Measurements from ENCODE around the gene MICB. TPM values are rescaled to one million over a fixed set of nuclear protein-coding genes. Genes with fewer than 3 reads are reported as not detected.
"Not testable (repeated sequence)": the region's sequence is repeated elsewhere in the genome, so short reads cannot be mapped to it uniquely, and the experiment has no call there.

MICB gene
- total RNA-seq, 2 experiments from 2014 or later, result 54.2 to 55.7 TPM

- Mint-ChIP-seq H3K9me3 (no peaks in the 10 kb centered on the region), H3K27me3 (no peaks in the 10 kb centered on the region), H3K36me3 (ENCODE audit: low read depth) (peaks cover 46% of the 10 kb centered on the region), H3K4me1 (peaks cover 53% of the 10 kb centered on the region), H3K4me3 (peak overlapping the region; percentile 98), H3K27ac (peak overlapping the region; percentile 99)
- ChIA-PET POLR2A (interaction anchor here (0.7 to 2.2 kb wide), 5 partner anchors 34 to 635 kb away, joined by 3 to 13 read pairs (median 3); partner anchors contain the start of gene TNF), CTCF (interaction anchor here (1.0 to 23.4 kb wide), 15 partner anchors 10 to 413 kb away, joined by 3 to 497 read pairs (median 4); partner anchors contain the start of genes LTB, MCCD1, MICB and NCR3)
- peak; percentile 81 for DNase-seq
These were observed 43.2 kb downstream of the MICB start for GRCh38 chr6:31541059-31541657.

GRCh38 chr6:31541658-31542521, 43.9 kb downstream of the MICB start, which contains the start of gene DDX39B:
Gene DDX39B, minus strand, starts transcription at chr6:31542003. Its CDS starts 1,471 bp downstream, at chr6:31540532.
- ChIA-PET CTCF (interaction anchor here (0.8 to 23.4 kb wide), 18 partner anchors 9 to 412 kb away, joined by 3 to 497 read pairs (median 4); partner anchors contain the start of genes LTB, MCCD1, MICB and NCR3), POLR2A (interaction anchor here (0.7 to 2.2 kb wide), 5 partner anchors 33 to 636 kb away, joined by 3 to 13 read pairs (median 3); partner anchors contain the start of gene TNF)
- H3K4me1 Mint-ChIP-seq, result peaks cover 54% of the 10 kb centered on the region
- H3K27me3 Mint-ChIP-seq, result no peaks in the 10 kb centered on the region
- H3K36me3 Mint-ChIP-seq (ENCODE audit: low read depth), result peaks cover 40% of the 10 kb centered on the region
- no peaks in the 10 kb centered on the region for H3K9me3 Mint-ChIP-seq
- peak within 1 kb of the TSS; percentile 98 for H3K4me3 Mint-ChIP-seq
- DNase-seq, result peak; percentile 96
- H3K27ac Mint-ChIP-seq, result peak within 1 kb of the TSS; percentile 99

GRCh38 chr6:31543639-31544038, 45.7 kb downstream of the MICB start:
- CTCF ChIA-PET, result interaction anchor here (0.6 to 23.4 kb wide), 3 partner anchors 55 to 255 kb away, joined by 4 to 497 read pairs (median 4); partner anchors contain the start of gene NCR3
- H3K4me3 Mint-ChIP-seq, result no peak overlapping the region
- no peak overlapping the region for H3K27ac Mint-ChIP-seq
- POLR2A ChIA-PET, result no interaction called here
- H3K4me1 Mint-ChIP-seq, result peaks cover 61% of the 10 kb centered on the region
- no peak for DNase-seq
- H3K9me3 Mint-ChIP-seq, result no peaks in the 10 kb centered on the region
- H3K27me3 Mint-ChIP-seq, result no peaks in the 10 kb centered on the region
- H3K36me3 Mint-ChIP-seq (ENCODE audit: low read depth), result peaks cover 27% of the 10 kb centered on the region

- Mint-ChIP-seq H3K36me3 (ENCODE audit: low read depth) (peaks cover 22% of the 10 kb centered on the region), H3K9me3 (no peaks in the 10 kb centered on the region), H3K27ac (no peak overlapping the region), H3K4me3 (no peak overlapping the region), H3K27me3 (no peaks in the 10 kb centered on the region), H3K4me1 (peaks cover 59% of the 10 kb centered on the region)
- POLR2A ChIA-PET, result no interaction called here
- DNase-seq, result no peak
- CTCF ChIA-PET, result interaction anchor here (2.4 to 23.4 kb wide), 2 partner anchors 43 to 54 kb away, joined by 14 to 497 read pairs; partner anchors contain the start of gene NCR3
These were observed 46.7 kb downstream of the MICB start for GRCh38 chr6:31544676-31545075.

GRCh38 chr6:31545291-31545690, 47.3 kb downstream of the MICB start:
- H3K27ac Mint-ChIP-seq, result no peak overlapping the region
- peaks cover 56% of the 10 kb centered on the region for H3K4me1 Mint-ChIP-seq
- H3K27me3 Mint-ChIP-seq, result no peaks in the 10 kb centered on the region
- ChIA-PET POLR2A (no interaction called here), CTCF (interaction anchor here (1.5 to 23.4 kb wide), 4 partner anchors 36 to 64 kb away, joined by 5 to 497 read pairs (median 22); partner anchors contain the start of genes LTB and NCR3)
- no peaks in the 10 kb centered on the region for H3K9me3 Mint-ChIP-seq
- no peak for DNase-seq
- peaks cover 18% of the 10 kb centered on the region for H3K36me3 Mint-ChIP-seq (ENCODE audit: low read depth)
- H3K4me3 Mint-ChIP-seq, result no peak overlapping the region

GRCh38 chr6:31546339-31546957, 48.5 kb downstream of the MICB start, which contains the start of gene ATP6V1G2:
Gene ATP6V1G2, minus strand, starts transcription at chr6:31546608. Its CDS starts 49 bp downstream, at chr6:31546559.
- Mint-ChIP-seq H3K4me3 (peak within 1 kb of the TSS; percentile 89), H3K27ac (peak within 1 kb of the TSS; percentile 95), H3K27me3 (no peaks in the 10 kb centered on the region), H3K4me1 (peaks cover 62% of the 10 kb centered on the region), H3K36me3 (ENCODE audit: low read depth) (peaks cover 14% of the 10 kb centered on the region), H3K9me3 (no peaks in the 10 kb centered on the region)
- CTCF ChIA-PET, result interaction anchor here (0.6 to 23.4 kb wide), 30 partner anchors 10 to 361 kb away, joined by 3 to 497 read pairs (median 4); partner anchors contain the start of genes AIF1, BAG6, HSPA1B and LTB
- POLR2A ChIA-PET, result no interaction called here
- peak; percentile 91 for DNase-seq

GRCh38 chr6:31546958-31547726, 49.2 kb downstream of the MICB start, which contains the start of gene NFKBIL1:
Gene NFKBIL1, plus strand, starts transcription at chr6:31547608. Its CDS starts 87 bp downstream, at chr6:31547695.
- Mint-ChIP-seq H3K36me3 (ENCODE audit: low read depth) (peaks cover 14% of the 10 kb centered on the region), H3K4me3 (peak within 1 kb of the TSS; percentile 89), H3K4me1 (peaks cover 64% of the 10 kb centered on the region), H3K27ac (peak within 1 kb of the TSS; percentile 95), H3K9me3 (no peaks in the 10 kb centered on the region), H3K27me3 (no peaks in the 10 kb centered on the region)
- ChIA-PET POLR2A (interaction anchor here (1.6 kb wide), 1 partner anchor 28 kb away, joined by 5 read pairs; the partner anchor contains the start of gene TNF), CTCF (interaction anchor here (0.6 to 23.4 kb wide), 20 partner anchors 9 to 310 kb away, joined by 3 to 497 read pairs (median 4); partner anchors contain the start of genes BAG6, LTA, LTB and NCR3)
- peak; percentile 94 for DNase-seq

- Mint-ChIP-seq H3K27ac (peak overlapping the region; percentile 95), H3K4me3 (peak overlapping the region; percentile 89), H3K4me1 (peaks cover 60% of the 10 kb centered on the region), H3K27me3 (no peaks in the 10 kb centered on the region), H3K36me3 (ENCODE audit: low read depth) (peaks cover 14% of the 10 kb centered on the region), H3K9me3 (no peaks in the 10 kb centered on the region)
- POLR2A ChIA-PET, result interaction anchor here (0.6 to 1.6 kb wide), 2 partner anchors 27 to 876 kb away, joined by 3 to 5 read pairs; partner anchors contain the start of gene TNF
- DNase-seq, result no peak
- CTCF ChIA-PET, result interaction anchor here (0.6 to 23.4 kb wide), 14 partner anchors 8 to 132 kb away, joined by 3 to 497 read pairs (median 6); partner anchors contain the start of genes LST1, LTA, LTB and NCR3
These were observed 50.0 kb downstream of the MICB start for GRCh38 chr6:31547727-31548543.

- Mint-ChIP-seq H3K27me3 (no peaks in the 10 kb centered on the region), H3K27ac (no peak overlapping the region), H3K36me3 (ENCODE audit: low read depth) (peaks cover 16% of the 10 kb centered on the region), H3K4me1 (peaks cover 56% of the 10 kb centered on the region), H3K9me3 (no peaks in the 10 kb centered on the region), H3K4me3 (peak overlapping the region; percentile 26)
- DNase-seq, result no peak
- POLR2A ChIA-PET, result interaction anchor here (0.6 to 1.6 kb wide), 2 partner anchors 26 to 876 kb away, joined by 3 to 5 read pairs; partner anchors contain the start of gene TNF
- CTCF ChIA-PET, result interaction anchor here (0.8 to 23.4 kb wide), 10 partner anchors 10 to 124 kb away, joined by 3 to 497 read pairs (median 10); partner anchors contain the start of genes LST1, LTA, LTB and NCR3
These were observed 50.6 kb downstream of the MICB start for GRCh38 chr6:31548544-31548873.

GRCh38 chr6:31551371-31551770, 53.4 kb downstream of the MICB start:
- peak; percentile 76 for DNase-seq
- Mint-ChIP-seq H3K36me3 (ENCODE audit: low read depth) (peaks cover 19% of the 10 kb centered on the region), H3K4me1 (peaks cover 56% of the 10 kb centered on the region), H3K27ac (peak overlapping the region; percentile 62)
- CTCF ChIA-PET, result interaction anchor here (0.5 to 23.4 kb wide), 26 partner anchors 9 to 512 kb away, joined by 3 to 497 read pairs (median 4); partner anchors contain the start of genes ABHD16A, BAG6, DDX39B and LST1
- POLR2A ChIA-PET, result interaction anchor here (0.8 to 1.4 kb wide), 3 partner anchors 24 to 47 kb away, joined by 3 to 4 read pairs (median 3); partner anchors contain the start of gene TNF
- not testable (repeated sequence) for H3K4me3 Mint-ChIP-seq, H3K9me3 Mint-ChIP-seq, H3K27me3 Mint-ChIP-seq
